Measurements from ENCODE around the gene HPS4.

Gene HPS4

DNA sequence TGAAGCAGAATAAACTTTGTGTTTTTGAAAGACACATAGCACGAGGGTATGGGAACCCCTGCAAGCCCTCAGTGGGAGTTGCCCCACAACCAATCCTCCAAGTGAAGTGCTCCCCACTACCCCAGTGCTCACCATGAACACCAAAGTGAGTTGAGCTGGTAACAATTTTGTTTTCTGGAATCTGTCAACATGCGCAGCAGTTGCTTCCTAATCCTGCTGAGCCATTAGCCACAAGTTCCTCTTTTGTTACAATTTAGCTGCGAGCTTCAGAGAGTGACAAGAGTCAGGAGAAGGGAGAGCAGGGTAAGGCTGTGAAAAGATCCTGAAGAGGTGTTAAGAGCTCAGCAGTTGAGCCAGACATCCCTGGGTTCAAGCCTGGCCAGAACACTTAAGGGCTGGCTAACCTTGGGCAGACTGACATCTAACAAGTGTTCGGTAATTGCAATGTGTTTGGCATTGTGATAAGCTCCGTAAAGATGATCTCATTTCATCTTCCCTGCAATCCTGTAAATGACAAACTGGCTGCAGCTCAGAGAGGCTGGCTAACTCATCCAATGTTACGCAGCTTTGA, 78.6 kb downstream of the HPS4 start:
- no peak for TF ChIP-seq POLR2A (IDR thresholded peaks at IDR 0.05; ENCODE audit: extremely low read depth, insufficient read length)
- peak; percentile 42; the same call in 1 of the 2 replicates for TF ChIP-seq MYC (IDR thresholded peaks at IDR 0.05; ENCODE audit: low read depth, low read length)
- TF ChIP-seq, protein P1, sequence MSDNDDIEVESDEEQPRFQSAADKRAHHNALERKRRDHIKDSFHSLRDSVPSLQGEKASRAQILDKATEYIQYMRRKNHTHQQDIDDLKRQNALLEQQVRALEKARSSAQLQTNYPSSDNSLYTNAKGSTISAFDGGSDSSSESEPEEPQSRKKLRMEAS (IDR thresholded peaks at IDR 0.05; ENCODE audit: low read depth, low read length): peak; percentile 38; the same call in 1 of the 2 replicates
- TF ChIP-seq CTCF (IDR thresholded peaks at IDR 0.05; ENCODE audit: low read depth, low read length): no peak
- peak; percentile 91 for DNase-seq (ENCODE audit: low read depth)
- H3K4me3 ChIP-seq (ENCODE audit: low read depth, low read length): no peak overlapping the region

GRCh38 chr22:26401726-26402125, 81.9 kb downstream of the HPS4 start:
- no peak overlapping the region for H3K4me3 ChIP-seq (ENCODE audit: low read depth, low read length)
- no peak for DNase-seq (ENCODE audit: low read depth)
- TF ChIP-seq, protein P1 (IDR thresholded peaks at IDR 0.05; ENCODE audit: low read depth, low read length): no peak
- TF ChIP-seq MYC (IDR thresholded peaks at IDR 0.05; ENCODE audit: low read depth, low read length) (no peak), CTCF (IDR thresholded peaks at IDR 0.05; ENCODE audit: low read depth, low read length) (no peak), POLR2A (IDR thresholded peaks at IDR 0.05; ENCODE audit: extremely low read depth, insufficient read length) (no peak)

Measured in NB4 (cell line).